Right atrium auricular region (tissue), 2 donors: ENCODE data around the gene PRDM11. TPM values are rescaled to one million over a fixed set of nuclear protein-coding genes. Genes with fewer than 3 reads are reported as not detected.
"Not testable (repeated sequence)": the region's sequence is repeated elsewhere in the genome, so short reads cannot be mapped to it uniquely, and the experiment has no call there.

Experiments
- DNase-seq: peaks from one replicate; pipeline ENCODE4 v3.0.0-alpha.2; 2019; ENCODE audit warnings: low spot score
- H3K27ac ChIP-seq, 2 donors: fragments of 200-600 bp; sonication (generic); 1 replicate in 1 of 2; 2 replicates in 1 of 2; pipeline ENCODE4 v1.5.1; 2016 to 2019
- H3K27me3 ChIP-seq, 2 donors: fragments of 200-600 bp; sonication (generic); one replicate each; pipeline versions ENCODE4 v1.5.1 to v1.6.0; 2017 to 2019
- H3K36me3 ChIP-seq: fragments of 200-600 bp; sonication (generic); one replicate; pipeline ENCODE4 v1.5.1; 2016
- H3K4me1 ChIP-seq, 2 donors: fragments of 200-600 bp; sonication (generic); one replicate each; pipeline versions ENCODE4 v1.5.1 to v1.6.0; 2017 to 2019
- H3K4me3 ChIP-seq, 2 donors: fragments of 200-600 bp; sonication (generic); 1 replicate in 1 of 2; 2 replicates in 1 of 2; pipeline ENCODE4 v1.5.1; 2017 to 2019; ENCODE audit warnings: mild to moderate bottlenecking in 1 of 2, moderate library complexity in 1 of 2
- H3K9me3 ChIP-seq, 2 donors: fragments of 200-600 bp; sonication (generic); one replicate each; pipeline ENCODE4 v1.5.1; 2019
- CTCF ChIP-seq, 2 donors: fragments of 200-600 bp; sonication (generic); IDR thresholded peaks; one replicate each; pipeline ENCODE4 v1.5.1; 2019; ENCODE audit warnings: antibody characterized with exemption in 2 of 2
- total RNA-seq, 2 donors: library from RNA; depleted of rRNA; stranded (reverse); fragments of >200 nt; gene quantifications; one replicate each; pipeline ENCODE4 v1.1.0, GENCODE V29; 2016

PRDM11 gene
- total RNA-seq, 2 donors from 2014 or later, result 13.5 to 27.6 TPM

- no peak overlapping the region for H3K27ac ChIP-seq
- H3K4me3 ChIP-seq, result no peak overlapping the region
- no peak for DNase-seq
- no peaks in the 10 kb centered on the region for H3K36me3 ChIP-seq
- H3K27me3 ChIP-seq, result no peaks in the 10 kb centered on the region
- TF ChIP-seq CTCF (IDR thresholded peaks at IDR 0.05), result no peak
- no peaks in the 10 kb centered on the region for H3K4me1 ChIP-seq
- H3K9me3 ChIP-seq, result peaks cover 0 to 15% of the 10 kb centered on the region in 2 donors
These were observed 32.6 kb upstream of the PRDM11 start for GRCh38 chr11:45113807-45114206.

- H3K36me3 ChIP-seq, H3K4me1 ChIP-seq, H3K27ac ChIP-seq, H3K27me3 ChIP-seq, H3K4me3 ChIP-seq, H3K9me3 ChIP-seq, DNase-seq: not testable (repeated sequence)
These were observed 18.6 kb upstream of the PRDM11 start for GRCh38 chr11:45127836-45128235.

GRCh38 chr11:45133878-45134277 is 12.6 kb upstream of the PRDM11 start:
- H3K27me3 ChIP-seq, result no peaks in the 10 kb centered on the region
- H3K4me3 ChIP-seq, result no peak overlapping the region
- H3K9me3 ChIP-seq, result peaks cover 0 to 4% of the 10 kb centered on the region in 2 donors
- DNase-seq, result no peak
- no peak for TF ChIP-seq CTCF (IDR thresholded peaks at IDR 0.05)
- no peaks in the 10 kb centered on the region for H3K4me1 ChIP-seq
- H3K36me3 ChIP-seq, result no peaks in the 10 kb centered on the region
- H3K27ac ChIP-seq, result no peak overlapping the region

- TF ChIP-seq CTCF (IDR thresholded peaks at IDR 0.05), result no peak
- no peak overlapping the region for H3K27ac ChIP-seq
- no peaks in the 10 kb centered on the region for H3K36me3 ChIP-seq
- H3K9me3 ChIP-seq, result no peaks in the 10 kb centered on the region
- no peaks in the 10 kb centered on the region for H3K27me3 ChIP-seq
- no peak for DNase-seq
- H3K4me1 ChIP-seq, result peaks cover 0 to 10% of the 10 kb centered on the region in 2 donors
- no peak overlapping the region for H3K4me3 ChIP-seq
These were observed 5.3 kb upstream of the PRDM11 start for GRCh38 chr11:45141171-45141570.

GRCh38 chr11:45141631-45142030 is 4.8 kb upstream of the PRDM11 start:
- Histone ChIP-seq H3K27me3 (no peaks in the 10 kb centered on the region), H3K4me3 (no peak overlapping the region), H3K4me1 (peaks cover 0 to 11% of the 10 kb centered on the region in 2 donors), H3K9me3 (no peaks in the 10 kb centered on the region), H3K36me3 (no peaks in the 10 kb centered on the region), H3K27ac (no peak overlapping the region)
- no peak for TF ChIP-seq CTCF (IDR thresholded peaks at IDR 0.05)
- DNase-seq, result no peak

GRCh38 chr11:45142241-45143055 is 4.0 kb upstream of the PRDM11 start:
- H3K9me3 ChIP-seq, result no peaks in the 10 kb centered on the region
- H3K4me3 ChIP-seq, result no peak overlapping the region
- no peak for DNase-seq
- H3K36me3 ChIP-seq, result no peaks in the 10 kb centered on the region
- no peak for TF ChIP-seq CTCF (IDR thresholded peaks at IDR 0.05)
- H3K27me3 ChIP-seq, result no peaks in the 10 kb centered on the region
- H3K27ac ChIP-seq, result no peak overlapping the region
- peaks cover 0 to 11% of the 10 kb centered on the region in 2 donors for H3K4me1 ChIP-seq
